HG02884 (cell line): ENCODE results near the gene TCF7L2.

Experiments used
- ATAC-seq: cut with Tn5 transposase; IDR thresholded peaks from one replicate; pipeline ENCODE4 v1.9.1; 2021; ENCODE audit warnings: mild to moderate bottlenecking, moderate library complexity; ENCODE audit not compliant: unreplicated experiment

The TCF7L2 gene

GRCh38 chr10:112991888-112992491 lies 41.9 kb downstream of the TCF7L2 start:
- no peak for ATAC-seq

DNA sequence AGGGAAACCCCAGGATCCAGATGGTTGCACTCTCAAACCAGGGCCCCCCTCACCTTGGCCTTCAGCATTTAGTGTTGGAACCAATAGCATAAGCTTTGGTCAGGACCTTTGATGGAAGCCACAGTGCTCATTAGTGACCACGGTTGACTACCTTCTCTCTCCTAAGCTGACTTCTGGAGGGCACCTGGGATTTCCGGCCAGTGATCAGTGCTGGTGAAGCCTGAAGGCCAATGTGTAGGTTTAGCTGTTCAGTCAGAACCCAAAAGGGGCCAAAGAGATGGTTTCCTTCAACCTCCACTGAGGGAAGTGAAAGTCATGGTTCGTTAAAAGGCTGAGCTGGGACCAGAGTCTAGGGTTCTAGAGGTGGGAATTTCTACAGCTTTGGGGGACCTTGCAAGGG lies 46.4 kb downstream of the TCF7L2 start:
- ATAC-seq = no peak

DNA sequence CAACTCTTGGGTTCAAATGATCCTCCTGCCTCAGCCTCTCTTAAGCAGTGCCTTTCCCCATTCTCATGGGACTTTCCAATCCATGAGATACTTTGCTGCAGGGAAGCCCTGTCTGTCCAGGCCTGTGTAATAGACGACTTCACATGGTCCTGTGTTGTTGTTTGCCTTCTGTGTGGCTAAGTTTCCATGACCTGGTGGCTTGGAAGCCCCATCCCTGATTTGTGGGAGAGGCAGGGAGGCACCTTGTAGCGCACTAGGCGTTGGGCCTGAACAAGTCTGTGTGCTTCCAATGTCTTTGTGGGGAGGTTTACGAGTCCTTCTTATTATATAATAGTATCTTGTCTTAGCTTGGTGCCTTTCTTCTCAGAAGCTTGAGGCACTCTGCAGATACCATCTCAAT lies 49.1 kb downstream of the TCF7L2 start:
- ATAC-seq = no peak

GRCh38 chr10:113000442-113000841 lies 50.4 kb downstream of the TCF7L2 start:
- no peak for ATAC-seq

GRCh38 chr10:113000876-113001598 lies 51.0 kb downstream of the TCF7L2 start:
- ATAC-seq = no peak

DNA sequence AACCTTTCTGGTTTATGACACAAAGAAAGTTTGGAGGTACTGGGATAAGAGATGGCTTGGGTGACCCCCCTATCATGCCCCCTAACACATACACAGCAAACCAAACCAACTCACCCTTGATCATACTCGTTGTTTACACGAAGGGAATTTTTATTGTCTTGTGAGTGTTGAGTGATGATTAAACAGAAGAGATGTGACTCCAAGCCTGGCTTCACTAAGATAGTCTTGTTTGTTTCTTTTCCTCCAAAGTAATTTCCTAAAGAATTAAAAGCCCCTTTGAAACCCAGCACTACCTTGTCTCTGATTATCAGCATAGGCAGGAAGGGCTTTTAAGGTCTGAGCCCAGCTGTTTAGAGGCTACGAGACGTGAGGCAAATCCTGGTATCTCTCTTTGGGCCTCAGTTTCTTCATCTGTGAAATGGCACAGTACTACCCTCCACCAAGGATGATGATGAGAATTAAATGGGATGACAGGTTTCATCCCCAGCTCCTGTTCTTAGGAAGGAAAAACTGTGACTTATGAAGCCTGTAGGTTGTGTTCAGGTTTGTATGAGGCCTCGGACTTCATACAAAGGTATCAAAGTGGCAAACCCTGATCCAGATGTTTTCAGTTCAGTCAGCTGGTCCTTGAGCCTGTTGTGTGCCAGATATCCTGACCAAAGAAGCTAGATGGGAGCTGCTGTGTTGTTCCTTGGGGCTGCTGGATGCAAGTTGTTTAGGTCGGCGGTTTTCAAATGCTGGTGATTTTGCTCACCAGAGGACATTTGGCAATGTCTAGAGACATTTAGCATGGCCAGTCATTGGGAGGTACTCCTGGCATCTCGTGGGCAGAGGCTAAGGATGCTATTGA lies 51.8 kb downstream of the TCF7L2 start:
- no peak for ATAC-seq

- no peak for ATAC-seq
These were observed 52.4 kb downstream of the TCF7L2 start for GRCh38 chr10:113002449-113002777.

DNA sequence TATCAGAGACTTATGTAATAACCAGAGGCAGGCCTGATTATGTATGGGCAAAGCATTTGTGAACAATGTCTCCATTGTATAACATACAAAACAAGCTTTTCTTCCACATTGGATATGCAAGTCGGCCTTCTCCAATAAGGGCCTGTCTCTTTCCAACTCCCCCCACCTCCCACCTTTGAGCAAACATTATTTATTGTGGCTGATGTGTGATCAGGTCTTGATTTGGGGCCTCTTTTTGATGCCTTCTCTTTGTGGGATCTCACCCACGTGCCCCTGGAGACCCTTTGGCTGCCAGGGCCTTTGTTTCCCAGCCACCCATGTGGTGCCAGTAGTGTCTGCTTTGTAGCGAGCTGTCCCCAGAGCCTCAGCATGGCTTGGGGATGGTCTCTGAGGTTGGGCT lies 53.0 kb downstream of the TCF7L2 start:
- no peak for ATAC-seq

DNA sequence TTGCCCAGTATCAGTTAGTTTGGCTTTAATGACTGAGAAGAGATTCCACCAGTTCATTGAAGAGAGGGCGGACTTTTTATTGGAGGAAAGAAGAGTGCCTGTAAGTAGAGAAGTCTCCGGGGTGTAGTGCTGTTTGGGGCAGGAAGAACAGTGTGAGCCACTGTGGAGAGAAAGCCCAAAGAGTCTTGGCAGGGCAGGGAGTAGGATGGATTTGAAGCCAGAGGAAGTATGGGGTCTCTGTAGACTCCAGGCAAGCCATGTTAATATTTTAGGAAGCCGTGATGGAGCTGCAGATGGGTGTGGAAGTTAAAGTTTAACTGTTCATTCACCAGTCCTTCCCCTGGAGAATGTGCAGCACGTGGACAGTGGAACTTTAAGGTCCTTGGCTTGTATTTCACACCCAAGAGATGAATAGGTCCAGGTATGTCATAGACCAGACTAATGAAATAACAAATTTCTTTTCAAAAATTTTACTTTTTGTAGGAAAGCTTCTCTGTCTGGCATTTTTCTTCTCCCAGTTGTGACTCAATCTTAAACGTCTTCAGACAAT lies 54.1 kb downstream of the TCF7L2 start:
- no peak for ATAC-seq

GRCh38 chr10:113005380-113005779 lies 55.3 kb downstream of the TCF7L2 start:
- ATAC-seq = no peak

- ATAC-seq = no peak
These were observed 56.8 kb downstream of the TCF7L2 start for GRCh38 chr10:113006656-113007342.

DNA sequence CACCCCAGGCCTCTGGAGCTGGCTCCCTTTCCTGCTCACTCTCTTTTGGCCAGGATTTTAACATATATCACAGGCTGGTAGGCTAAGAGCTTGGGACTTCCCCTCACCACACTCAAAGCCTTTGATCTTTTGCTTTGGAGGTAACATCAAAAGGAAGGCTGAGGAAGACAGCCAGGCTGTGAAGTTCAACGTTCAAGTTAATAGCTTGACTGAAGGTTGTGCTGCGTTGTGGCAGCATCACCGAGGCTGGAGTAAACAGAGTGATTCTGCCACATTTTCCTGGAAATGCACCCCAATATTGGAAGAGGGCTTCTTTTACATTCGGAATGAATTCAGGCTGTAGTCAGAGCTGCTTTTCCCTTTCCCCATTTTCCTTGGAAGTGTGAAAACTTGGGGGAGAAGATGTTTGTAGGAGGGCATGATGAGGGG lies 57.3 kb downstream of the TCF7L2 start:
- ATAC-seq = no peak

DNA sequence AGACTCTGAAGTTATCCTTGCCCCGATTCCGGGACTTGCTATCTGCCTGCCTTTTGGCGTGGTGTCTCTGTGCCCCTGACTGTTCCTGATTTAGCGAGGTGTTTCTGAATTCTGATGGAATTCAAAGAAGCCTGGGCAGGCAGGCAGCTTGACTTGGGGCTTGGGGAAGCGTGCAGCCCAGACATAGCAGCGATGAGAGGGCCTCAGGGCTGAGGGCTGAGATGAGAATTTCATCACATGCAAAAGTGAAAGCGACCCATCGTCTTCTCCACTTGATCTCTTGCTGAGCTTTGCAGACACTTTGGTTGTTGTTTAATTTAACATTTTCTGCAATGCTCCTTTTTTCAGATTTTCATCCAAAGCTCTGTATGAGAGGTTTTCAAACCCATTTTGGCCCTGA lies 57.8 kb downstream of the TCF7L2 start:
- no peak for ATAC-seq

- no peak for ATAC-seq
These were observed 61.7 kb downstream of the TCF7L2 start for GRCh38 chr10:113011592-113012374.

GRCh38 chr10:113015201-113015600 lies 65.2 kb downstream of the TCF7L2 start:
- ATAC-seq = no peak

DNA sequence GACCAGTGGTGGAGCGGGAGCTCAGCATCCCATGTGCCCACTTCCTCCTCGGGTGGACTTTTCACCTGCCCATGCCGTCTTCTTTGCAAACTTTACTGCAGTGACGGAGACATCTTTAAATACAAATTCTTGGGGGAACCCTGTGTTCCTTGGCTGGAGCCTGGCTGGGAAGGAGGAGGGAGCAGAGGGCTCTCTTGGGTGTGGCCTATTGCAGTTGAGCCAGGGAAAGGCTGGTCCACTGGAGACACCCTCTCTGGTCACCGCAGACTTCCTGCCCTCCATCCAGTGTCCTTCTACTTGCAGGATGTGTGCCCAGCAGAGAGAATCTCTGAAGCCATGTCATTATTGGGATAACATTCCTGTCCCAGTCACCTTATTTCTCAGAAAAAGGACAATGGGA lies 67.3 kb downstream of the TCF7L2 start:
- no peak for ATAC-seq

DNA sequence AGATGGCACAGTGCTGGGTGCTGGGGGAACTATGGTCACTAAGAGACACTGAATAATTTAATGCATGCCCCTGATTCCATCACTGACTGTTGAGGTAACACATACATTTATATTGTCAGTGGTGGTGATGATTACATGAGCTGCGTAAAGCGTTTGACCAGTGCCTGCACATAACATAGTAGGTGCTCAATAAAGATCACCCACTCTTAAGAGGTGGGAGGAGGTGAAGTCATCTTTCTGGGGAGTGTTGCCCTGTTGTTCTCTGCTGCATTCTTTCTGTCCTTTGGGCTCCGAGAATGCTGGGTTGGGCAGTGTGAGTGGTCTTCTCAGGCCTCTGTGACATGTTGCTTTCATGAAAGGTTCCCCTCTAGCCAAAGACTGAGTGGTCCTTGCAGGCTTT lies 68.0 kb downstream of the TCF7L2 start:
- no peak for ATAC-seq

GRCh38 chr10:113019096-113019495 lies 69.0 kb downstream of the TCF7L2 start:
- no peak for ATAC-seq

DNA sequence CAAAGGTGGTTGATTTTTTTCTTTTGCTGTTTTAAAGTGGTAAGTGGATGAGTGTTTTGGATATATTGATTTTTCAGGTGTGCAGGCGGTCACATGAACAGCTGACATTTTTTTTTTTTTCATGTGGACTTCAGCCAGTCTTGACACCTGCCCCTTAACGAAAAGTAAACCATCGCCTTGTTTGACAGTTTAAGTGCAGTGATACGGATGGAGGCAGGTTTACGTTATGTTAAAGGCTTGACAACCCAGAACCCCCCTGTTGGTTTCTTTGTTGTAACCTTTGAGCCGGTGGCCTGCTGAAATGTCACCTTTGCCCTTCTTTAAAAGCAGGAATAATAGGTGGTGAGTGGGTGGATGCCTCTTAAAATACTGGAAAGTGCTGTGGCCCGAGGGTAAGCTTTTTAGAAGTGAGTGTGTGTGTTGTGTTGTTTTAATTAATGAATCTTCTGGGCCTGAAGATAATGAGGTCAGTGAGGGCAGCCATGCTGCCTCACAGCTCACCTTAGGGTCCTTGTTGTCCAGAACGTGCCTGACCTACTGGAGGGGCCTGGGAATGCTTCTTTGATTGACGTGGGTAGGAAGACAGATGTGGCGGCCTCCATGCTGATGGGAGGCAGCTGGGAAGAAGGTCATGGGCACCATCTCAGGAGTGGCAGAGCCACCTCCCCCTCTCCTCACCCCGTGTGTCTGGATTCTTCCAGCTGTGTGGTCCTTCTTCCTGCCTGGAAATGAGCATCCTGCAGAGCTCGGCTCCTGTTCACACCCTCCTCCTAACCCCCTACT lies 69.8 kb downstream of the TCF7L2 start:
- ATAC-seq = no peak

- no peak for ATAC-seq
These were observed 70.4 kb downstream of the TCF7L2 start for GRCh38 chr10:113020475-113020753.
